ENCODE measurements around the gene NSUN3.

GRCh38 chr3:94081884-94082283, 19.0 kb downstream of the NSUN3 start:
- no peak for TF ChIP-seq CTCF (IDR thresholded peaks at IDR 0.05)
- TF ChIP-seq POLR2A (IDR thresholded peaks at IDR 0.05): no peak
- TF ChIP-seq POLR2AphosphoS5 (IDR thresholded peaks at IDR 0.05): no peak
- TF ChIP-seq EP300 (IDR thresholded peaks at IDR 0.05): no peak

Data from stomach (tissue), 4 donors.